ENCODE results near the gene SHMT1.

GRCh38 chr17:18323507-18324139 is 39.7 kb downstream of the SHMT1 start:
- TF ChIP-seq CTCF (IDR thresholded peaks at IDR 0.05) (no peak), POLR2AphosphoS5 (IDR thresholded peaks at IDR 0.05) (no peak), POLR2A (IDR thresholded peaks at IDR 0.05) (no peak), EP300 (IDR thresholded peaks at IDR 0.05) (no peak)
